G401.6 (cell line): ENCODE data around the gene GRB7.
"Not testable (repeated sequence)": the region's sequence is repeated elsewhere in the genome, so short reads cannot be mapped to it uniquely, and the experiment has no call there.

Experiments used
- FAIRE-seq: peaks from 2 replicates; lab custom pipeline; 2012; peaks lifted over from hg19 to GRCh38; lab: Jason Lieb, UNC

The GRB7 gene

GRCh38 chr17:39737760-39738567 lies at the start of gene GRB7:
Gene GRB7, plus strand, starts transcription at chr17:39737938. Its CDS starts 4,364 bp downstream, at chr17:39742302.
- no peak for FAIRE-seq

DNA sequence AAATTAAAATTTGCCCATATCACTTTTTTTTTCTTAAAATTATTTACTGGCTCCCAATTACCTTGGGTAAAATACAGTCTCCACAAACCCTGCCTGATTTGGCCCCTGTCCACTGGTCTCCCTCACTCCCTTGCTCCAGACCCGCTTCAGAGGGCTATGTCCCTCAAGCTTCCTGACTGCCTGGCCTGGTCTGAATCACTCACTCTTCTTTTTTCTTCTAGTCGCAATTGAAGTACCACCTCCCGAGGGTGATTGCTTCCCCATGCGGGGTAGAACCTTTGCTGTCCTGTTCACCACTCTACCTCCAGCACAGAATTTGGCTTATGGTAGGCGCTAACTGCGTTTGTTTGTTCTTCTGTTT lies 49.3 kb upstream of the GRB7 start:
- FAIRE-seq, result no peak

DNA sequence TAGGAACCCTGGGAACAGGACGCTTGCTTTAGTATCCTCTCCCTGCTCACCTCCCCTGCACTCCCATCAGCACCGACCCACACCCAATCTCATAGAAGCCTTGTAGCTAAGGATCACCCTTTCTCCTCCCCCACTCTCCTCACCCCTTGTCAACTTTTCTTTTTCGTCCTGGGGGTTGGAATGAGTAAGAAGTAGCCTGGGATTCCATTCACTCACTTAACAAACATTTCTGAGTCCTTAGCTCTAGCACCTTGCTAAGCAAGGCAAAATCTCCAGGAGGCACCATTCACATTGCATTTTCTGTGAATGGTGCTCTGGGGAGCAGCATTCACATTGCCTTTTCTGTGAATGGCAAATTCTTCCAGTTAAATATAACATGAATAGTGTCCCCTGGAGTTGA lies 48.8 kb upstream of the GRB7 start:
- FAIRE-seq, result no peak

DNA sequence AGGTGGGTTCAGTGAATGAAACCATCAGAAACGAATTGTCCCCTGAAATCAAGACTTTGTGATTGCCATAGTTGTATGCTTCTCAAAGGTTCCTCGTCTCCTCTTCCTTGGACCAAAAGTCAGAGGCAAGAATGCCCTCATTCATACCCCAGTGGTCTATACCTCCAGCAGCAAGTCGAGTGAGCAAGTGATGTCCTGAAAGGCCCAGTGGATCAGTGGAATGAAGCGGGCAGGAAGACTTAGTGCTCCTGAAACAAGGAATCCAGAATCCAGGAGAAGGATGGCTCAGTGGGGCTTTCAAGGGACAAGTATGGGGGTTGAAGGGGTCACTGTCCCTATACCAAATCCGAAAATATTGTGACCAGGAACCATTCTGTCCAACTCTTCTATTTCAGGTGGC lies 43.1 kb upstream of the GRB7 start:
- no peak for FAIRE-seq

DNA sequence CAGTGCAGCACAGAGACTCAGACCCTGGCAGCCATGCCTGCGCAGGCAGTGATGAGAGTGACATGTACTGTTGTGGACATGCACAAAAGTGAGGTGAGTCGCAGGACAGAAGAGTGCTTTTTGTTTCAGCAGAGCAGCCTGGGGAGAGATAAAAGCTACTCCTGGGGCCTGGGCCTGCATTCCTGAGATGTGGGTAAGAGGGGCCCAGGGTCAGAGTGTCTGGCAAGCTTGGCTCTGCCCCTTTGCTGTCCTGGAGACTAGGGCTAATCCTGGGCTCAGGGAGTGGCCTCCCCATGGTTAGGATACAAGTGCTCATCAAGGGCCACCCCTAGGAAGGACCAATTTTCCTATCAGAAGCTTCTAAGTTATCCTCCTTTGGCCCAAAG lies 42.7 kb upstream of the GRB7 start:
- FAIRE-seq, result no peak

- FAIRE-seq, result no peak
These were observed 41.0 kb upstream of the GRB7 start for GRCh38 chr17:39696731-39697130.

GRCh38 chr17:39697961-39698360 lies 39.8 kb upstream of the GRB7 start:
- no peak for FAIRE-seq

DNA sequence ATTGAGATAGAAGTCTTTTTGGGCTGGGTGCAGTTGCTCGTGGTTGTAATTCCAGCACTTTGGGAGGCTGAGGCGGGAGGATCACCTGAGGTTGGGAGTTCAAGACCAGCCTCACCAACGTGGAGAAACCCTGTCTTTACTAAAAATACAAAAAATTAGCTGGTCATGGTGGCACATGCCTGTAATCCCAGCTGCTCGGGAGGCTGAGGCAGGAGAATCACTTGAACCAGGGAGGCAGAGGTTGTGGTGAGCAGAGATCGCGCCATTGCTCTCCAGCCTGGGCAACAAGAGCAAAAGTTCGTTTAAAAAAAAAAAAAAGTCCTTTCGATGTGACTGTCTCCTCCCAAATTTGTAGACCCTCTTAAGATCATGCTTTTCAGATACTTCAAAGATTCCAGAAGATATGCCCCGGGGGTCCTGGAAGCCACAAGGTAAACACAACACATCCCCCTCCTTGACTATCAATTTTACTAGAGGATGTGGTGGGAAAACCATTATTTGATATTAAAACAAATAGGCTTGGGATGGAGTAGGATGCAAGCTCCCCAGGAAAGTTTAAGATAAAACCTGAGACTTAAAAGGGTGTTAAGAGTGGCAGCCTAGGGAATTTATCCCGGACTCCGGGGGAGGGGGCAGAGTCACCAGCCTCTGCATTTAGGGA lies 38.5 kb upstream of the GRB7 start:
- not testable (repeated sequence) for FAIRE-seq

- peak; percentile 96 for FAIRE-seq
These were observed 38.0 kb upstream of the GRB7 start, which contains the start of gene ERBB2 for GRCh38 chr17:39699818-39700147. Gene ERBB2, plus strand, starts transcription at chr17:39700064. Its CDS starts 175 bp downstream, at chr17:39700239.

DNA sequence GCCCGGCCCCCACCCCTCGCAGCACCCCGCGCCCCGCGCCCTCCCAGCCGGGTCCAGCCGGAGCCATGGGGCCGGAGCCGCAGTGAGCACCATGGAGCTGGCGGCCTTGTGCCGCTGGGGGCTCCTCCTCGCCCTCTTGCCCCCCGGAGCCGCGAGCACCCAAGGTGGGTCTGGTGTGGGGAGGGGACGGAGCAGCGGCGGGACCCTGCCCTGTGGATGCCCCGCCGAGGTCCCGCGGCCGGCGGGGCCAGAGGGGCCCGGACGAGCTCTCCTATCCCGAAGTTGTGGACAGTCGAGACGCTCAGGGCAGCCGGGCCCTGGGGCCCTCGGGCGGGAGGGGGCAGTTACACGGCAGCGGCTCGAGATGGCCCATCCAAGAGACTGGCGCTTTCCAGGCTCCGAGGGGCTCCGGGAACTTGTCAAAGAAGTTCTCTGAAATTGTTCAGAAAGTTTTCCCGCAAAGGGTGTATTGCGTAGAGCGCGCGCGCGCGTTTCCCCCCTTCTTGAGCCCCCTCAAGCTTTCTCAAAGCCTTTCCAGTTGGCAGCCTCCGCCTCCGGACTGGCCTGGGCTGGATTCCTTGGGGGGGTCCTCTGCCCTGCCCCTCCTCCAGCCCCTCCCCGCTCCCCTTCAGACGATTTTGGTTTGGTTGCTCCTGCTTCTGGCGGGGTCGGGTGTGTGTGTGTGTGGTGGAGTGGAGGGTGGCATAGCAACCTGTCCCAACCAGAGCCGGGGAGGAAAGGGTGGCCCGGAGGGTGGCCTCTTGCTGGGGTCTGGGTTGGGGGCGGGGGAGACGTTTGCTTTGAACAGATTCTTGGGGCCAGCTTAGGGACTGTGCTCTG lies 37.4 kb upstream of the GRB7 start:
- FAIRE-seq, result no peak

DNA sequence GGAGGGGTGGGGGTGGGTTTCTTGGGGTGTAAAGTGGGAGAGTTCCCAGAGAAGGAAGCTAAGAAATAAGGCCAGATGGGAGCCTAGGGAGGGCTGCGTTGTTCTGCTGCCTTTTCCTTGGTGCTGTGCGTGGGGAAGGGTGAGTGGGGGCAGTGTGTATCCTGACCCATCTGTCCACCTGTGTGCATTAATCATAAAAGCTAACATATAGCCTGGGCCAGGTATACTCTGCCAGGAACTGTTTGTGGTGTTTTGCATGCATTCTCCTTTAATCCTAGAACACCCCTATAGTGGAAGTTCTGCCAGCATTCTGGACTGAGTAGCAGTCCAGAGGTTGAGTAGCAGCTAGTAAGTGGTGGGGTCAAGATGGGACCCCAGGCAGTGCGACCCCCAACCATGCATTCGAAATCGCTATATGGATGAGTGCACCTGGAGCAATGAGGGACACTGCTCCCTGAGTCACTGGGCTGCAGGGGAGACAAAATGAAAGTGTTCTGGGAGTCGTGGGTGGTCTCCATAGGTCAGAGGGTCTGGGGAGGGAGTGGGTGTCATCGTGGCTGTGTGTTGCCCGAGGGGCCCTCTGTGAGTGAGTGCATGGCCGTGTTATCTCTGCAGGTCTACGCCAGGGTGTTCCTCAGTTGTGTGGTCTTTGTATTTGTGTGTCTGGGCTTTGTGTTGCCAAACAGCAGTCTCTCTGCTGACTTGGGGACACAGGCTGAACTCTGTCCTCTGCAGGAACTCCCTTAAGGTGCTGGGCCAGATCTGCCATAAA lies 36.5 kb upstream of the GRB7 start:
- FAIRE-seq, result no peak

DNA sequence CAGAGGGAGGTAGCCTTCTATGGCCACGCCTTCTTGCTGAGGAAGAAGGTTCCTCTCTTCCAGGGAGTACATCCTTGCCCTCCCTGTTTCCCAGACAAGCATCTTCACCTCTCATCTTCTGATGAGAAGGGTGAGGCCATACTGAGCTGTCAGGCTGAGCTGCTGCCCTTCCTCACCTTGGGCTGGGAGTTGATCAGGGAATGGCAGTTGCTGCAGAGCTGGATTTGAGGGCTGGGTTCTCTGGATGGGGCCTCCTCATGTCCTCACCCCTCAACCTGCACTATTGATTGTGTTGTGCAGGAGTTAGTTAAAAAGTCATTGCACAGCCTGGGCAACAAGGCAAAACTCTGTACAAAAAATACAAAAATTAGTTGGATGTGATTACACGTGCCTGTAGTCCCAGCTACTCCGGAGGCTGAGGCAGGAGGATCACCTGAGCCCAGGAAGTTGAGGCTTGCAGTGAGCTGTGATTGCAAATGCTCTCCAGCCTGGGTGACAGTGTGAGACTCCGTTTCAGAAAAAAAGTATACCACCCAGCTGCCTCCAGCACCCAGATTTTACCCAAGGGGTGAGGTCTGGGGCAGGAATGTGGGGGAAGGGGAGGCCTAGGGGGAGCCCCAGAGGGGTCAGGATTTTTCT lies 35.8 kb upstream of the GRB7 start:
- FAIRE-seq, result no peak

DNA sequence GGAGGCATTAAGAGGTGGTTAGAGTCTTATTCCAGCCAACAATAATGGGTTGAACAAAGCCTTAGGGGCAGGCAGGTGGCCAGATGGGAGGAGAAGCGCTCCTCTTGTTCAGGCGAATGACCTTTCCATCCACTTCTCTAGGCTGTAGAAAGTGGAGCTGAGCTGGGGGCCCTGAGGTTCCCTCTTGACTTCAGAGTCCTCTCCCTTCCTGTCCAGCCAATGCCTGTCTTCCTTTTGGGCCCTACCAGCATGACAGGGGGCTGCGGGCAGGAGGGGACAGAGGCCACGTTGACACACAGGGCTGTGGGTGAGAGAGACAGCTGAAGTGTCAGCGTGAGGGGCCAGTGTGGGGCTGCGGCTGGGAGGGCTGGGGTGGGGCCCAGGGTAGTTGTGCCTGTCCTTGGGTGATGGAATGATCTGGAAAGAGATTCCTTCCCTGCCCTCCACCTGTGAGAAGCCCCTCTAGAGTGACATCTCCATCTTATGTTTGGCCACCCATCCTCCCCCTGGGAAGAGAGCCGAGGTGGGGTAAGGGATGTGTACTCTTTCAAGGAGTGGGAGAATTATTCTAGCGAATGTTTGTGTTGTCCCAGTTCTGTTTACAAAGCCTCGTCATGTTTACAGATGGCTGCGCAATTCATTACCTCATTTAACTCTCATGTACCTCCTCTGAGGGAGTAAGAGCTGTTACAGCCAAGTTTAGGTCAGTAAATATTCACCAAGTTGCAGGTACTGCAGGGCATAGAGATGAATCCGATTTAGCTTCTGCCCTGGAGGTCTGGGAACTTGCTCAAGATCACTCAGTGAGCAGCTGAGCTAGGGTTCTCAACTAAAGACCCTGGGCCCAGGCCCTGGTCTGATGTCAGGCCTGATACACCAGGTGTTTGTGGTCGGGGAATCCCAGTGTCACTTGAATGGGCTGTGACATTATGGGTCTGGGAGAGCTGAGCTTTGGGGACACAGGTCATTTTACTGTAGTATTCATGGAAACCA lies 34.5 kb upstream of the GRB7 start:
- no peak for FAIRE-seq

GRCh38 chr17:39703913-39704312 lies 33.8 kb upstream of the GRB7 start:
- FAIRE-seq, result no peak

DNA sequence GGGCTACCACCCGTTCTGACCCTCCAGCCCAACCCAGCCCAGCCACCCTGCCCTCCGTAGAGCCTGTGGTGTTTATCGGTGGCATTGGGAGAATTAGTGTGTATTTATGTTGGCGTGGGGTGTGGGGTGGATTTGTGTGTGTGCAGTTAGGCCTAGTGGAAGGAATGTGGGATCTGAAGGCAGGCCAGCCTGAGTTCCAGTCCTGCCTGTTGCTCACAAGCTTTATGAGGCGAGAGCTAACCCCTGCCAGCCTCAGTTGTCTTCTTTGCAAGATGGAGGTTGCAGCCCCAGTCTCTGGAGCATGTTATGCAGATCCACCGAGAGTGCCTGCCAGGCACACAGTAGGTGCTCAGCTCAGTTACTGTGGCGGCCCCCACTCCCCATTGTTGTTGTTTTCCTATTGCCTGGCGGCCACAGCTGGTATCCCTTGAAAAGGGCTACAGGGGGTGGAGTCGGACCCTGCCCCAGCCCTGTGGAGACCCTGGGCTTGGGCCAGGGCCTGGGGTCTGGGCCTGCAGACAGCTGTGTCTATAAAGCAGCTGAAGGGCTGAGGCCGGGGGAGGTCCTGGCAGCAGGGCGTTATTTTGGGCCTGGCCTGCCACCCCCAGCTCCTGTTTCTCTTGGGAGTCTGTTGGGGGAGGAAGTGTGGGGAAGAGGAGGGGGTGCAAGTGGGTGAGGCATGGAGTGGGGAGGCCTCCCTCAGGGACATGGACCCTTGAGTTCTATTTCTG lies 32.8 kb upstream of the GRB7 start:
- FAIRE-seq, result no peak

DNA sequence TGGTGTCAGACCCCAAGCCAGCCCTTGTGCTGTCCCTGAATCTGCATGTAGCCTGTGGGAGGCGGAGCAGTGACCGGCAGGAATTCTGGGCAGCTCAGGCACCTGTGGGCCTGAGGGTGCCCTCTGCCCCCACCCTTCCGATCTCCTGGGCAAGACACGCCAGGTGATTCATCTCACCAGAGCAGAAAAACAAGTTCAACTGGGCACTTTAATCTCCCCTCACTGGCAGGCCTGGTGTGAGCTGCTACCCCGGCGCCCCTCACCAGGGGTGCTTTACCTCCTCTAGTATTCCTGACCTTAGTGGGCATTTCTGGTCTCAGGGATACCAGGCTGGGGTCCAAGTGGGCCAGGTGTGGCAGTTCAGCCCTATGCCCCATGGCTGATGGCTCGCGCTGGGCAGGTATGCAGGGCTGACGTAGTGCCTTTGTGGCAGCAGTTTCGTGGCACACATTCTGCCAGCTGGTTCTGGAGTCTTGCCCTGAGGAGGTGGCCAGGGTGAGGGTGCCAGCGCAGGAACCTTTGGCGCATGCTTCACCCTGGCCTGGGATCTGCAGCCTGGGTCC lies 31.9 kb upstream of the GRB7 start:
- FAIRE-seq, result no peak

GRCh38 chr17:39706383-39706782 lies 31.4 kb upstream of the GRB7 start:
- no peak for FAIRE-seq

- no peak for FAIRE-seq
These were observed 30.8 kb upstream of the GRB7 start for GRCh38 chr17:39706921-39707337.

GRCh38 chr17:39709319-39709997 lies 28.3 kb upstream of the GRB7 start:
- no peak for FAIRE-seq
